Peyer's patch (tissue), 4 donors: ENCODE data around the gene SULT1C3.

ENCODE experiments used
- POLR2A ChIP-seq, 2 donors: fragments of 450-650 bp; IDR thresholded peaks; one replicate each; pipeline ENCODE4 v1.5.1; 2017; ENCODE audit warnings: antibody characterized with exemption in 2 of 2, mild to moderate bottlenecking in 2 of 2, moderate library complexity in 2 of 2
- TF ChIP-seq, protein P1 (sequence below), 6 experiments: fragments of 450-650 bp in 4 of 6; fragments of 200-600 bp in 2 of 6; sonication (generic) in 1 of 6; IDR thresholded peaks; one replicate each; pipeline ENCODE4 v1.5.1; 2017 to 2019; ENCODE audit warnings: antibody characterized with exemption in 6 of 6, mild to moderate bottlenecking in 3 of 6, moderate library complexity in 1 of 6

DNA sequence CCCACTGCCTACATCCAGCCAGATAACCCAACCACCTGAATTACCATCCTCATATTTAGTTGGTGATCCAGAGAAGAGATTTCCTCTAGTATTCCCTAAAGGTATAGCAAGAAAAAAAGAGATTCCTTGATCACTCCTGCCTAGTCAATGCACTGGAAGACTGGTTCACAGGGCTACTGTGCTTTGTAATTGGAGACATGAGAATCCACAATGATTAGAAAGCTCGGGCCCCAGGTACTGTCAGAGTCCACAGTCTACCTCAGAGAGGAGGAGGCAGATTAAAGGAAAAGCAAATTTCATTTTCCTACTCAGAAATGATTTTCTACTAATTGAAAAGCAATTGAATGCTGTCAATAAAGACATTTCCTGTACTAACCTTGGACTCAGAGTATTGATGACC lies 22.3 kb downstream of the SULT1C3 start:
- TF ChIP-seq, protein P1, sequence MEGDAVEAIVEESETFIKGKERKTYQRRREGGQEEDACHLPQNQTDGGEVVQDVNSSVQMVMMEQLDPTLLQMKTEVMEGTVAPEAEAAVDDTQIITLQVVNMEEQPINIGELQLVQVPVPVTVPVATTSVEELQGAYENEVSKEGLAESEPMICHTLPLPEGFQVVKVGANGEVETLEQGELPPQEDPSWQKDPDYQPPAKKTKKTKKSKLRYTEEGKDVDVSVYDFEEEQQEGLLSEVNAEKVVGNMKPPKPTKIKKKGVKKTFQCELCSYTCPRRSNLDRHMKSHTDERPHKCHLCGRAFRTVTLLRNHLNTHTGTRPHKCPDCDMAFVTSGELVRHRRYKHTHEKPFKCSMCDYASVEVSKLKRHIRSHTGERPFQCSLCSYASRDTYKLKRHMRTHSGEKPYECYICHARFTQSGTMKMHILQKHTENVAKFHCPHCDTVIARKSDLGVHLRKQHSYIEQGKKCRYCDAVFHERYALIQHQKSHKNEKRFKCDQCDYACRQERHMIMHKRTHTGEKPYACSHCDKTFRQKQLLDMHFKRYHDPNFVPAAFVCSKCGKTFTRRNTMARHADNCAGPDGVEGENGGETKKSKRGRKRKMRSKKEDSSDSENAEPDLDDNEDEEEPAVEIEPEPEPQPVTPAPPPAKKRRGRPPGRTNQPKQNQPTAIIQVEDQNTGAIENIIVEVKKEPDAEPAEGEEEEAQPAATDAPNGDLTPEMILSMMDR (IDR thresholded peaks at IDR 0.05) = no peak
- TF ChIP-seq POLR2A (IDR thresholded peaks at IDR 0.05) = no peak
